GM10248 (cell line): ENCODE measurements around the gene ZNF142.

ENCODE experiments used
- CTCF ChIA-PET: fragments of 300-600 bp; sonication (Branson Sonifier 250); formaldehyde crosslinking; extraction: SDS; loops from one replicate; lab custom pipeline; 2021; ENCODE audit warnings: antibody characterized with exemption; lab: Yijun Ruan, JAX
- POLR2A ChIA-PET: fragments of 350-650 bp; sonication (Branson Sonifier 250); formaldehyde crosslinking; extraction: SDS; loops from one replicate; lab custom pipeline; 2020; ENCODE audit warnings: antibody characterized with exemption; lab: Yijun Ruan, JAX
- DNase-seq: peaks from one replicate; pipeline ENCODE4 v3.0.0; 2012; ENCODE audit errors: extremely low spot score
- CTCF ChIP-seq: IDR thresholded peaks from 2 replicates; pipeline ENCODE4 v1.5.1; 2012; ENCODE audit warnings: mild to moderate bottlenecking, low read depth; ENCODE audit errors: extremely low read depth, missing control alignments, control extremely low read depth

ZNF142 gene

GRCh38 chr2:218627939-218628338, 31.5 kb downstream of the ZNF142 start:
- no peak for TF ChIP-seq CTCF
- ChIA-PET POLR2A (no interaction called here), CTCF (interaction anchor here (0.8 to 1.5 kb wide), 7 partner anchors 9 to 271 kb away, joined by 3 to 8 read pairs (median 4); partner anchors contain the start of gene CATIP)
- no peak for DNase-seq

- DNase-seq = no peak
- no peak for TF ChIP-seq CTCF
- ChIA-PET CTCF (interaction anchor here (0.8 to 1.6 kb wide), 3 partner anchors 8 to 35 kb away, joined by 3 to 5 read pairs (median 3); no protein-coding TSS in a partner anchor), POLR2A (no interaction called here)
Measured at GRCh38 chr2:218626369-218626768, 33.1 kb downstream of the ZNF142 start.

GRCh38 chr2:218623366-218623705, 36.1 kb downstream of the ZNF142 start:
- no peak for DNase-seq
- ChIA-PET POLR2A (no interaction called here), CTCF (no interaction called here)
- no peak for TF ChIP-seq CTCF

GRCh38 chr2:218622606-218623365, 36.6 kb downstream of the ZNF142 start:
- CTCF ChIA-PET = no interaction called here
- POLR2A ChIA-PET = no interaction called here
- no peak for DNase-seq
- TF ChIP-seq CTCF = no peak

- POLR2A ChIA-PET = no interaction called here
Measured at GRCh38 chr2:218621007-218621406, 38.4 kb downstream of the ZNF142 start.

More at GRCh38 chr2:218621007-218621406, 38.4 kb downstream of the ZNF142 start:
- DNase-seq = no peak
- CTCF ChIA-PET = interaction anchor here (1.1 to 1.4 kb wide), 2 partner anchors 13 to 14 kb away, joined by 3 read pairs; partner anchors contain the start of gene PLCD4
- no peak for TF ChIP-seq CTCF
